ENCODE measurements around the gene LUC7L2. TPM values are rescaled to one million over a fixed set of nuclear protein-coding genes. Genes with fewer than 3 reads are reported as not detected.

The LUC7L2 gene
- total and polyA plus RNA-seq, 2 of the 8 experiments (the other 6 are each of a cell fraction or from before 2014, with no cell fraction given) = 22.9 to 67.8 TPM

GRCh38 chr7:139382439-139382838, 22.7 kb downstream of the LUC7L2 start (continued):
- TF ChIP-seq SAP30 (IDR thresholded peaks at IDR 0.05; ENCODE audit: insufficient read depth, insufficient replicate concordance, low read length) (no peak), CHD2 (IDR thresholded peaks at IDR 0.05; ENCODE audit: low read length) (no peak)

All from H1 (cell line).